GM19238 (cell line): ENCODE measurements around the gene NACAD.

Experiments used
- DNase-seq: peaks from one replicate; pipeline ENCODE4 v3.0.0; 2011; ENCODE audit warnings: low spot score; ENCODE audit not compliant: insufficient read length

NACAD gene

GRCh38 chr7:45089341-45089891 is 647 bp upstream of the NACAD start:
- peak; percentile 56 for DNase-seq

- no peak for DNase-seq
Measured at GRCh38 chr7:45088146-45088701, 545 bp downstream of the NACAD start.

GRCh38 chr7:45087301-45088145 is 1.2 kb downstream of the NACAD start:
- no peak for DNase-seq

- DNase-seq: no peak
Measured at GRCh38 chr7:45086331-45087065, 2.3 kb downstream of the NACAD start.

- no peak for DNase-seq
Measured at GRCh38 chr7:45085619-45086200, 3.1 kb downstream of the NACAD start.

- no peak for DNase-seq
Measured at GRCh38 chr7:45084901-45085618, 3.7 kb downstream of the NACAD start.

- no peak for DNase-seq
Measured at GRCh38 chr7:45084336-45084735, 4.4 kb downstream of the NACAD start.

- DNase-seq: no peak
Measured at GRCh38 chr7:45082831-45083331, 5.9 kb downstream of the NACAD start.

GRCh38 chr7:45082031-45082830 is 6.5 kb downstream of the NACAD start:
- DNase-seq: no peak

GRCh38 chr7:45081670-45081974 is 7.1 kb downstream of the NACAD start:
- DNase-seq: no peak

- DNase-seq: no peak
Measured at GRCh38 chr7:45080958-45081669, 7.7 kb downstream of the NACAD start.

- DNase-seq: no peak
Measured at GRCh38 chr7:45080265-45080957, 8.4 kb downstream of the NACAD start.

- DNase-seq: no peak
Measured at GRCh38 chr7:45078125-45078681, 10.6 kb downstream of the NACAD start.

GRCh38 chr7:45077579-45077978 is 11.2 kb downstream of the NACAD start:
- no peak for DNase-seq

GRCh38 chr7:45076946-45077345 is 11.8 kb downstream of the NACAD start:
- DNase-seq: no peak

- no peak for DNase-seq
Measured at GRCh38 chr7:45075871-45076796, 12.6 kb downstream of the NACAD start.

- DNase-seq: no peak
Measured at GRCh38 chr7:45075355-45075644, 13.5 kb downstream of the NACAD start.
